ENCODE results near the gene ALDH4A1. TPM values are rescaled to one million over a fixed set of nuclear protein-coding genes. Genes with fewer than 3 reads are reported as not detected.
A peak's percentile ranks its signal among the peaks of the same experiment; 100 is the strongest.

ALDH4A1 gene
- total and polyA plus RNA-seq, 2 experiments from 2014 or later = 11.3 to 33.8 TPM

- TF ChIP-seq ZNF331 (CRISPR knock-in tag; IDR thresholded peaks at IDR 0.05; ENCODE audit: low read depth) (no peak), ZNF114 (CRISPR knock-in tag; IDR thresholded peaks at IDR 0.05) (no peak)
Measured at GRCh38 chr1:18823438-18823837, 78.9 kb downstream of the ALDH4A1 start (continued).

MicroRNAs encoded within 50 kb of the gene (microRNA counts, 767-probe panel; counts per million panel counts)
- 4,391 counts per million, percentile 13 among the panel's probes with 10 or more counts for microRNA hsa-miR-1290

Small RNAs within 50 kb of the gene (microRNA-seq; reads per million reads assigned to microRNA genes)
- gene MIR1290 = not detected
- not detected for gene MIR4695

Small RNAs within 50 kb of the gene (small RNA-seq; reads per million reads assigned to genes)
- gene MIR1290 (ENCODE audit: low replicate concordance) = not detected
- not detected for gene MIR4695 (ENCODE audit: low replicate concordance)

Other genes starting within 250 kb of the ALDH4A1 start
- gene TAS1R2, start 42.9 kb downstream of the ALDH4A1 start, total RNA-seq (2014; rRNA removed; shearing (Covaris generic)) = not detected in 2 replicates
- gene TAS1R2, start 42.9 kb downstream of the ALDH4A1 start, polyA plus RNA-seq (2016; fragmentation: Nextera tagmentation; extraction: Ambion mirVana) = not detected in 2 replicates
- gene IFFO2, start 54.1 kb upstream of the ALDH4A1 start, total RNA-seq (2014; rRNA removed; shearing (Covaris generic)) = 7.5 and 13.2 TPM in 2 replicates
- 0.71 and 1.5 TPM in 2 replicates for gene IFFO2, start 54.1 kb upstream of the ALDH4A1 start, polyA plus RNA-seq (2016; fragmentation: Nextera tagmentation; extraction: Ambion mirVana)